HepG2 (cell line): ENCODE measurements around the gene FUZ. TPM values are rescaled to one million over a fixed set of nuclear protein-coding genes. Genes with fewer than 3 reads are reported as not detected.

Experiments
- ATAC-seq: fragments of 200-7000 bp; cut with Tn5 transposase; 3 replicates; pipeline ENCODE4 v1.9.1; 2020; ENCODE audit warnings: mild to moderate bottlenecking, moderate library complexity
- BruUV-seq: library from RNA; stranded (reverse); fragments of 400-500 nt; replicated peaks from 2 replicates; lab custom pipeline; 2021; lab: Mats Ljungman, UMichigan
- CTCF ChIA-PET: fragments of 300-600 bp; formaldehyde crosslinking; extraction: SDS; loops from one replicate; lab custom pipeline; 2021; ENCODE audit warnings: low total read pairs, inconsistent platforms, low intra/inter-chr PET ratio; lab: Yijun Ruan, JAX
- POLR2A ChIA-PET: fragments of 350-600 bp; sonication (Branson Sonifier 250); formaldehyde crosslinking; loops from one replicate; lab custom pipeline; 2020; ENCODE audit warnings: antibody characterized with exemption, inconsistent platforms; lab: Yijun Ruan, JAX
- DNase-seq: peaks from one replicate; pipeline ENCODE4 v3.0.0-alpha.2; 2015; ENCODE audit warnings: low spot score
- FAIRE-seq: peaks from 3 replicates; lab custom pipeline; 2011; peaks lifted over from hg19 to GRCh38; lab: Jason Lieb, UNC
- H2AFZ ChIP-seq: one replicate; pipeline ENCODE4 v1.6.1; 2011; ENCODE audit warnings: low read length, inconsistent platforms
- H3K27ac ChIP-seq: fragments of 300-600 bp; 3 replicates; pipeline ENCODE4 v1.8.0; 2011; ENCODE audit warnings: mixed run types, mild to moderate bottlenecking, mixed read lengths, low read length, inconsistent platforms; ENCODE audit not compliant: insufficient read depth; ENCODE audit errors: extremely low read length
- H3K27me3 ChIP-seq, 2 experiments: fragments of 200-600 bp in 1 of 2; 2 replicates in 1 of 2; 3 replicates in 1 of 2; pipeline versions ENCODE4 v1.6.0 to v1.8.0; 2011; ENCODE audit warnings: low read length in 2 of 2, mild to moderate bottlenecking in 2 of 2, moderate library complexity in 2 of 2, inconsistent platforms in 1 of 2; ENCODE audit not compliant: insufficient read depth in 2 of 2, control insufficient read depth in 1 of 2
- H3K36me3 ChIP-seq, 2 experiments: fragments of 200-600 bp in 1 of 2; replicated peaks in 1 of 2; 2 replicates in 1 of 2; 3 replicates in 1 of 2; pipeline versions ENCODE4 v1.5.1 to v1.8.0; 2011; ENCODE audit warnings: low read length in 2 of 2, inconsistent platforms in 1 of 2; ENCODE audit not compliant: insufficient read depth in 2 of 2, control insufficient read depth in 1 of 2
- H3K4me1 ChIP-seq: 2 replicates; pipeline ENCODE4 v1.5.1; 2012; ENCODE audit warnings: low read length, inconsistent platforms; ENCODE audit not compliant: insufficient read depth
- H3K4me2 ChIP-seq: 2 replicates; pipeline ENCODE4 v1.6.0; 2011; ENCODE audit warnings: low read depth, low read length, inconsistent platforms
- H3K4me3 ChIP-seq, 3 experiments: fragments of 200-600 bp in 1 of 3; sonication (generic), shearing (Covaris generic) in 1 of 3; replicated peaks in 1 of 3; 2 replicates each; pipeline ENCODE4 v1.5.1; 2011 to 2016; ENCODE audit warnings: low read length in 3 of 3, inconsistent platforms in 2 of 3, low read depth in 2 of 3, mild to moderate bottlenecking in 2 of 3, control low read depth in 1 of 3, mixed read lengths in 1 of 3; ENCODE audit not compliant: insufficient read depth in 1 of 3
- H3K79me2 ChIP-seq: one replicate; pipeline ENCODE4 v1.6.1; 2011; ENCODE audit warnings: low read length, inconsistent platforms; ENCODE audit not compliant: insufficient read depth
- H3K9ac ChIP-seq: 2 replicates; pipeline ENCODE4 v1.6.0; 2011; ENCODE audit warnings: mild to moderate bottlenecking, low read depth, low read length, inconsistent platforms; ENCODE audit not compliant: insufficient read depth
- H3K9me3 ChIP-seq: 2 replicates; pipeline ENCODE4 v1.5.1; 2012; ENCODE audit warnings: mild to moderate bottlenecking, low read length
- H4K20me1 ChIP-seq: 2 replicates; pipeline ENCODE4 v1.6.0; 2011; ENCODE audit warnings: inconsistent platforms, mild to moderate bottlenecking, low read length, moderate library complexity; ENCODE audit not compliant: insufficient read depth
- POLR2G ChIP-seq: fragments of 200-400 bp; formaldehyde crosslinking; IDR thresholded peaks from 2 replicates; pipeline ENCODE4 v1.6.1; 2018; ENCODE audit warnings: mild to moderate bottlenecking, low read depth, low read length, moderate library complexity
- USF2 ChIP-seq, 2 experiments: sonication (generic) in 1 of 2; formaldehyde crosslinking in 1 of 2; IDR thresholded peaks; 2 replicates each; pipeline versions ENCODE4 v1.5.1 to v1.6.1; 2011 to 2020; ENCODE audit warnings: borderline replicate concordance in 1 of 2, low read depth in 1 of 2, low read length in 1 of 2, mild to moderate bottlenecking in 1 of 2, missing genetic modification reagents in 1 of 2, moderate library complexity in 1 of 2
- ZFP1 ChIP-seq: IDR thresholded peaks from 2 replicates; pipeline ENCODE4 v1.6.1; 2016
- ZFP37 ChIP-seq: sonication (generic); formaldehyde crosslinking; IDR thresholded peaks from 2 replicates; pipeline ENCODE4 v1.4.0; 2020; ENCODE audit warnings: missing genetic modification reagents, borderline replicate concordance
- ZFP90 ChIP-seq: sonication (generic); formaldehyde crosslinking; IDR thresholded peaks from 2 replicates; pipeline ENCODE4 v1.8.0; 2022; ENCODE audit warnings: missing genetic modification reagents, mild to moderate bottlenecking, inconsistent platforms, borderline replicate concordance
- ZNF138 ChIP-seq: sonication (generic); formaldehyde crosslinking; IDR thresholded peaks from 2 replicates; pipeline ENCODE4 v1.5.0; 2020; ENCODE audit warnings: mild to moderate bottlenecking, low read depth, missing genetic modification reagents
- ZNF292 ChIP-seq: sonication (generic); formaldehyde crosslinking; IDR thresholded peaks from 2 replicates; pipeline ENCODE4 v1.8.1; 2022; ENCODE audit warnings: mild to moderate bottlenecking, low read depth, missing genetic modification reagents, borderline replicate concordance
- ZNF496 ChIP-seq: sonication (generic); formaldehyde crosslinking; IDR thresholded peaks from 2 replicates; pipeline ENCODE4 v1.8.1; 2023; ENCODE audit warnings: mild to moderate bottlenecking, moderate library complexity, missing genetic modification reagents; ENCODE audit not compliant: insufficient replicate concordance
- ZNF598 ChIP-seq: sonication (generic); formaldehyde crosslinking; IDR thresholded peaks from 2 replicates; pipeline ENCODE4 v1.5.1; 2020; ENCODE audit warnings: mild to moderate bottlenecking, missing genetic modification reagents, borderline replicate concordance
- ZNF670 ChIP-seq: sonication (generic); formaldehyde crosslinking; IDR thresholded peaks from 2 replicates; pipeline ENCODE4 v1.8.0; 2022; ENCODE audit warnings: mild to moderate bottlenecking, missing genetic modification reagents, borderline replicate concordance
- ZNF687 ChIP-seq: sonication (generic); formaldehyde crosslinking; IDR thresholded peaks from 2 replicates; pipeline ENCODE4 v1.5.1; 2020; ENCODE audit warnings: mild to moderate bottlenecking, missing genetic modification reagents, moderate library complexity
- WGBS: methylation state at CpG from one replicate; pipeline ENCODE4 v1.1.6; 2017; ENCODE audit warnings: low lambda C conversion rate; 5-methylcytosine and 5-hydroxymethylcytosine counted together
- in situ Hi-C: cut with HindIII; loops from 2 replicates; pipeline ENCODE4 v1.10.0; 2017; ENCODE audit warnings: low pct_unique_long_range_greater_than_20kb; ENCODE audit not compliant: extremely low pct_ligation_motif_present
- intact Hi-C: fragments of 100-400 bp; cut with micrococcal nuclease; formaldehyde crosslinking; loops from one replicate; pipeline ENCODE4 v1.10.0; 2022; ENCODE audit not compliant: unreplicated experiment
- polyA plus RNA-seq, 8 experiments: library from polyadenylated mRNA; depleted of rRNA in 3 of 8; stranded (reverse) in 7 of 8; unstranded in 1 of 8; fragments of >200 nt; fragmentation: Illumina TruSeq in 4 of 8; extraction: Trizol in 4 of 8; gene quantifications; 2 replicates each; pipeline versions ENCODE4 v1.2.1 to v1.2.3, GENCODE V29; 2011 to 2016; ENCODE audit warnings: low read depth in 4 of 8, missing spikeins in 1 of 8, mixed read lengths in 1 of 8; ENCODE audit not compliant: insufficient read depth in 1 of 8
- total RNA-seq, 5 experiments: library from RNA; depleted of rRNA; stranded (reverse); fragments of >200 nt; fragmentation: Illumina TruSeq; extraction: Trizol; gene quantifications; 2 replicates each; pipeline ENCODE4 v1.2.3, GENCODE V29; 2016; ENCODE audit warnings: low read depth in 1 of 5
- TF ChIP-seq, protein P1 (sequence below): sonication (generic); formaldehyde crosslinking; IDR thresholded peaks from 2 replicates; pipeline ENCODE4 v1.8.0; 2022; ENCODE audit warnings: missing genetic modification reagents, low read depth, mild to moderate bottlenecking, borderline replicate concordance

The FUZ gene
- total and polyA plus RNA-seq, 2 of the 13 experiments (the other 11 are each of a cell fraction or from before 2014, with no cell fraction given): 0.08 TPM; not detected in 1

DNA sequence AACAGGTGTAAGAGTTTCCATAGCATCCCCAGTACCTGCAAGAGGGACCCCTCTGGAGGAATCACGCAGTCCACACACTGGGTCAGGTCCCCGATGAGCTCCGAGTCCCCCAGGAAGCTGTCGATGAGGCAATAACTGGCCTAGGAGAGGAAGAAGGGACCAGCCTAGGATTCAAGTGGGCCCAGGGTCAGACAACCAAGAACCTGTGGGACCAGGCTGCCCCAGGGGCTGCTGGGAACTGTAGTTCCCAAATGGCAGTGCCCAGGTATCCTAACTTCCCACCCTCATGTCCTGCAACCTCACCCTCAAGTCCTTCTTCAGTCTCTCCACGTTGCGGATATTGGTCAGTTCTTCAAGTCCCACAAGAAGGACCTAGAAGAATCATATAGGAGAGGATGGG lies 1.8 kb downstream of the FUZ start (continued):
- TF ChIP-seq ZNF138: no peak

DNA sequence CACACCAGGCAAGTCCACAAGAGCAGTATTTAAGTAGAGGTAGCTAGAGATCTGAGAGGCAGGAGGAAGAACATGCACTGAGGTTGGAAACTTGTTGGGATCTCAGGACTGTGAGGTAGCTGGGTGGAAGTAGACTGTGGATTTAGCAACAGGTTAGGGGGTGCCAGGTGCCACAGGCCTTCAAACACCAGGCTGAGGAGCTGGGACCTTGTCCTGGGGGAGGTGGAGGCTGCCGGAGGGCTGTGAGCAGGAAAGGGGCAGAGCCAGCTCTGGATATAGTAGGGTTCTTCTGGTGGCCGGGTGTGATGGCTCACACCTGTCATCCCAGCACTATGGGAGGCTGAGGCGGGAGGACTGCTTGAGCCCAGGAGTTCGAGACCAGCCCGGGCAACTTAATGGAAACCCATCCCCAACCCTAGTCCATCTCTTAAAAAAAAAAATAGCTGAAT lies 3.1 kb downstream of the FUZ start:
- ChIA-PET POLR2A (interaction anchor here (0.7 to 1.7 kb wide), 5 partner anchors 38 to 448 kb away, joined by 3 to 5 read pairs (median 4); partner anchors contain the start of genes PRMT1 and TEAD2), CTCF (no interaction called here)
- DNase-seq (no peak), FAIRE-seq (no peak), ATAC-seq (peak; percentile 5; the same call in 2 of the 3 replicates)
- H3K4me1 ChIP-seq: peaks cover 14% of the 10 kb centered on the region
- H3K4me3 ChIP-seq: peak overlapping the region; percentile 54 to 72 (median 62); a peak in 4 of 6 replicates
- no peaks in the 10 kb centered on the region for H4K20me1 ChIP-seq
- no peaks in the 10 kb centered on the region for H3K9me3 ChIP-seq
- no peaks in the 10 kb centered on the region for H3K79me2 ChIP-seq
- peak overlapping the region; percentile 52; the same call in 1 of the 2 replicates for H3K9ac ChIP-seq
- no peaks in the 10 kb centered on the region; a peak in 1 of 5 replicates for H3K36me3 ChIP-seq
- peak overlapping the region; percentile 79 for H3K4me2 ChIP-seq
- H2AFZ ChIP-seq: peak overlapping the region; percentile 60
- in situ Hi-C loops: no loop called here
- 75% methylated on average over 5 of the region's 5 CpGs for WGBS
- no peaks in the 10 kb centered on the region for H3K27me3 ChIP-seq
- no TSS peak for BruUV-seq
- no peak overlapping the region for H3K27ac ChIP-seq
- intact Hi-C loops: loop anchor here (10.0 kb wide), 1 partner anchor 45 kb away; the partner anchor contains the start of genes AP2A1 and TSKS
- TF ChIP-seq ZNF496 (no peak), ZNF687 (CRISPR knock-in tag) (peak; percentile 41), ZFP1 (no peak), USF2 (IDR thresholded peaks at IDR 0.05; ENCODE audit: low read depth, low read length) (0 out of 2 replicates have a peak, but pooled peaks have one; percentile 17), USF2 (CRISPR knock-in tag; IDR thresholded peaks at IDR 0.05; ENCODE audit: borderline replicate concordance) (no peak), ZNF598 (CRISPR knock-in tag) (0 out of 2 replicates have a peak, but pooled peaks have one; percentile 16), POLR2G (no peak), ZNF670 (CRISPR knock-in tag) (0 out of 2 replicates have a peak, but pooled peaks have one; percentile 30), ZFP90 (CRISPR knock-in tag) (0 out of 2 replicates have a peak, but pooled peaks have one; percentile 29), ZFP37 (CRISPR knock-in tag) (0 out of 2 replicates have a peak, but pooled peaks have one; percentile 8), ZNF292 (CRISPR knock-in tag) (no peak)
- TF ChIP-seq, protein P1, sequence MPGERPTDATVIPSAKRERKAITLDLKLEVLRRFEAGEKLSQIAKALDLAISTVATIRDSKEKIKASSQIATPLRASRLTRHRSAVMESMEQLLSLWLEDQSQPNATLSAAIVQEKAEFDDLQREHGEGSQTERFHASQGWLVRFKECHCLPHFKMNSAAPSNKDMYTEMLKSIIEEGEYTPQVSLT (CRISPR knock-in tag): 0 out of 2 replicates have a peak, but pooled peaks have one; percentile 19
